NOMO-1 treated with dmso at 0.1 percent for 144 hours (cell line): Measurements from ENCODE around the gene SLC35F2.

ENCODE experiments used
- DNase-seq: peaks from one replicate; lab custom pipeline; 2025; ENCODE audit not compliant: unreplicated experiment; lab: John Stamatoyannopoulos, UW

The SLC35F2 gene

DNA sequence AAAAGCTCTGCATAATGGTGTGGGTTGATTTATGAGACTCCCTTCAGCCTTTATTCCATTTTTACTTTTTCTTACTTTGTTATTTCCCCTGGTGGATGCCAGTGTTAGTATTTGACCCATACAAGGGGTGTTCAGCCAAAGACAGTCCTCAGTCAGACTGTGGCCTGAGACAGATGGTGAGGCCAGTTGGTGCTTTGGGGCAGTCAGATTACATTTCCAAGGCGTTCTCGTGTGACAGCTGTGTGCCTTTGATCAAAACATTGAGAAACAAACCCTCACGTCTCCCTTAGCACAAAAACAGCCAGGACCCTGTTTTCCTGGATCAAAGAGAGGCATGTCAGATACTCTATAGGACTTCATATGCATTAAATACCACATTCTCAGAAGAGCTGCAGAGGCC, 115.4 kb downstream of the SLC35F2 start:
- no peak for DNase-seq

DNA sequence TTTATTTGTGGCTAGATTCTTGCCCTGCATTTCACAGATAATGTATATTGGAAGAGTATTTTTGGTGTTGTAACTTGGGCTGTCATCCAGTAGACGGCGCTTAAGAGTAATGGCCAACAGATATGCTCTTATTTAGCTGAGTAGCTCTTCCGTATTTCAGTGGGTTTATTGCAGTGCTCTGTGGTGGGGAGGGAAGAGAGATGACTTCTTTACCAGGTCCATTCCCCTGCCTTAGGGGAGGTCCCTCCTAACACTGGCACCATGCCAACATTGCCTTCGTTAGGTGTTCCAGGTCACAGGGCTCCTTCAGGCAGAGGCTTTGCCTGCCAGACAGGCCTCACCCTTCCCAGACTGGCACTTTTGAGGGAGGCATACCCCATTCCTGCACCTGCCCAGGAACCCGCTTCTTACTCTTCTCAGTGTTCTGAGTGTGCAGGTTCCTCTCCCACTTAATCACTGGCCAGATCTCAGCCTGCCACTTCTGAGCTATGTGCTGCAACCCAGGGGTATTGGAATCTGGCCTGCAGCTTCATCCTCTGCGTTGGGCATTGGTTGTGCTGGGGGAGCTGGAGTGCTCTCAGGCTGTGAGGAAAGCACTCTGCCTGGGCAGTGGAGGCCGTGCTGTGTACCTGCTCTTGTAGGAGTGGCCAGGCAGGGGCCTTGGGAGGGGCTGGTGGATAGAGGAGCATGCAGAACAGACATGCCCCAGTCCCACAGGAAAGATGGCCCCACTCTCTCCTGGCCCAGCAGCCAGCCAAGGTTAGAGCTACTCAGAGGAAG, 117.4 kb downstream of the SLC35F2 start:
- DNase-seq, result peak; percentile 55
